GM19395 (cell line): ENCODE results near the gene YTHDF1.

Source experiments
- ATAC-seq: cut with Tn5 transposase; IDR thresholded peaks from one replicate; pipeline ENCODE4 v1.9.1; 2021; ENCODE audit warnings: mild to moderate bottlenecking, moderate library complexity; ENCODE audit not compliant: unreplicated experiment

Gene YTHDF1

GRCh38 chr20:63212393-63212730 lies 3.6 kb downstream of the YTHDF1 start:
- ATAC-seq = no peak

- ATAC-seq = no peak
Observed at GRCh38 chr20:63210011-63210605, 5.8 kb downstream of the YTHDF1 start.

GRCh38 chr20:63208346-63208909 lies 7.5 kb downstream of the YTHDF1 start:
- no peak for ATAC-seq

GRCh38 chr20:63206878-63207277 lies 9.1 kb downstream of the YTHDF1 start:
- ATAC-seq = no peak

- no peak for ATAC-seq
Observed at GRCh38 chr20:63205896-63206295, 10.0 kb downstream of the YTHDF1 start.

GRCh38 chr20:63204362-63204761 lies 11.6 kb downstream of the YTHDF1 start:
- ATAC-seq = no peak

- ATAC-seq = no peak
Observed at GRCh38 chr20:63202811-63203526, 13.0 kb downstream of the YTHDF1 start.

- no peak for ATAC-seq
Observed at GRCh38 chr20:63202021-63202420, 13.9 kb downstream of the YTHDF1 start.

GRCh38 chr20:63198606-63199005 lies 17.3 kb downstream of the YTHDF1 start:
- ATAC-seq = no peak

- ATAC-seq = no peak
Observed at GRCh38 chr20:63196768-63197470, 19.0 kb downstream of the YTHDF1 start.

- ATAC-seq = no peak
Observed at GRCh38 chr20:63194797-63195173, 21.1 kb downstream of the YTHDF1 start.

GRCh38 chr20:63194007-63194796 lies 21.7 kb downstream of the YTHDF1 start:
- ATAC-seq = no peak

- ATAC-seq = no peak
Observed at GRCh38 chr20:63192721-63193120, 23.2 kb downstream of the YTHDF1 start.

- ATAC-seq = no peak
Observed at GRCh38 chr20:63191400-63191799, 24.5 kb downstream of the YTHDF1 start.

- ATAC-seq = no peak
Observed at GRCh38 chr20:63190828-63191227, 25.1 kb downstream of the YTHDF1 start.

- ATAC-seq = no peak
Observed at GRCh38 chr20:63189846-63190559, 25.9 kb downstream of the YTHDF1 start.

GRCh38 chr20:63189322-63189642 lies 26.6 kb downstream of the YTHDF1 start:
- no peak for ATAC-seq

GRCh38 chr20:63188641-63189321 lies 27.1 kb downstream of the YTHDF1 start:
- no peak for ATAC-seq

GRCh38 chr20:63188159-63188442 lies 27.8 kb downstream of the YTHDF1 start:
- no peak for ATAC-seq
